Stimulated activated CD4-positive, alpha-beta T cell treated with anti-CD3 and anti-CD28 coated beads, Interleukin-1b, Interleukin-23, amount 100 ng/mL, for 1 hour (primary cell): Measurements from ENCODE around the gene IFT52.
"Not testable (repeated sequence)": the region's sequence is repeated elsewhere in the genome, so short reads cannot be mapped to it uniquely, and the experiment has no call there.

ENCODE experiments used
- DNase-seq, 2 donors: peaks; one replicate each; pipeline ENCODE4 v3.0.0-alpha.2; 2020; ENCODE audit warnings: low read depth in 2 of 2

Gene IFT52

GRCh38 chr20:43567477-43567876, 23.3 kb upstream of the IFT52 start:
- DNase-seq, result no peak

- DNase-seq, result no peak
These were observed 22.0 kb upstream of the IFT52 start for GRCh38 chr20:43568706-43569105.

- no peak for DNase-seq
These were observed 21.5 kb upstream of the IFT52 start for GRCh38 chr20:43569282-43569681.

- no peak for DNase-seq
These were observed 20.2 kb upstream of the IFT52 start for GRCh38 chr20:43570496-43570895.

GRCh38 chr20:43571310-43571709, 19.4 kb upstream of the IFT52 start:
- DNase-seq, result no peak

- DNase-seq, result no peak
These were observed 19.0 kb upstream of the IFT52 start for GRCh38 chr20:43571771-43572170.

GRCh38 chr20:43572891-43573290, 17.8 kb upstream of the IFT52 start:
- DNase-seq, result no peak

- no peak for DNase-seq
These were observed 14.6 kb upstream of the IFT52 start for GRCh38 chr20:43576108-43576507.

- no peak for DNase-seq
These were observed 10.6 kb upstream of the IFT52 start for GRCh38 chr20:43579861-43580793.

GRCh38 chr20:43583133-43583864, 7.4 kb upstream of the IFT52 start:
- DNase-seq, result no peak

- no peak for DNase-seq
These were observed 6.7 kb upstream of the IFT52 start for GRCh38 chr20:43583982-43584432.

GRCh38 chr20:43584448-43585136, 6.1 kb upstream of the IFT52 start:
- no peak for DNase-seq

GRCh38 chr20:43586641-43587040, 4.1 kb upstream of the IFT52 start:
- DNase-seq, result no peak

GRCh38 chr20:43588526-43588925, 2.2 kb upstream of the IFT52 start:
- DNase-seq, result not testable (repeated sequence)

GRCh38 chr20:43590036-43590391, 723 bp upstream of the IFT52 start:
- DNase-seq, result no peak

- DNase-seq, result not testable (repeated sequence)
These were observed 11.2 kb downstream of the IFT52 start for GRCh38 chr20:43601960-43602359.

GRCh38 chr20:43603124-43603523, 12.4 kb downstream of the IFT52 start:
- DNase-seq, result no peak

- DNase-seq, result no peak
These were observed 15.0 kb downstream of the IFT52 start for GRCh38 chr20:43605715-43606114.

GRCh38 chr20:43607278-43607677, 16.5 kb downstream of the IFT52 start:
- not testable (repeated sequence) for DNase-seq

- no peak for DNase-seq
These were observed 40.9 kb downstream of the IFT52 start for GRCh38 chr20:43631598-43631997.

GRCh38 chr20:43636429-43636828, 45.7 kb downstream of the IFT52 start:
- DNase-seq, result no peak

GRCh38 chr20:43642548-43642947, 51.8 kb downstream of the IFT52 start:
- no peak for DNase-seq
